ENCODE results near the gene GPC6.

The GPC6 gene

DNA sequence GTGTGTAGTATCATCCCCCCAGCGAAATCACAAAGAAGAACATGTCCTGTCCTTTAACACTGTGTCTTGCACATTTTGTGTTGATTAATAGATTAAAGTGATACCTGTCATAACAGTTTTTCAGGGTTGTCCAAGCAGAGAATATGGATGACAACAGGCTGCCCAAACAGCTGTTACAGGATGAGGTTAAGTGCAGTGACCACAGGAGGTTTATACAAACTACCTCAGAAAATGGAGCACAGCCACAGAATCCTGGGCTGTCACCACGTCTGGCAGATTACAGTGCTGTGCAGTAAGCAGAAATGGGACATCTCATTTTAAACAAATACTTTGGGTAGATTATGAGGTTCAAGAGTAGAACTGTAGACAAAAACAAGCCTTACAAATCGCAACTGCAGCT is 677.3 kb downstream of the GPC6 start:
- TF ChIP-seq, protein P1, sequence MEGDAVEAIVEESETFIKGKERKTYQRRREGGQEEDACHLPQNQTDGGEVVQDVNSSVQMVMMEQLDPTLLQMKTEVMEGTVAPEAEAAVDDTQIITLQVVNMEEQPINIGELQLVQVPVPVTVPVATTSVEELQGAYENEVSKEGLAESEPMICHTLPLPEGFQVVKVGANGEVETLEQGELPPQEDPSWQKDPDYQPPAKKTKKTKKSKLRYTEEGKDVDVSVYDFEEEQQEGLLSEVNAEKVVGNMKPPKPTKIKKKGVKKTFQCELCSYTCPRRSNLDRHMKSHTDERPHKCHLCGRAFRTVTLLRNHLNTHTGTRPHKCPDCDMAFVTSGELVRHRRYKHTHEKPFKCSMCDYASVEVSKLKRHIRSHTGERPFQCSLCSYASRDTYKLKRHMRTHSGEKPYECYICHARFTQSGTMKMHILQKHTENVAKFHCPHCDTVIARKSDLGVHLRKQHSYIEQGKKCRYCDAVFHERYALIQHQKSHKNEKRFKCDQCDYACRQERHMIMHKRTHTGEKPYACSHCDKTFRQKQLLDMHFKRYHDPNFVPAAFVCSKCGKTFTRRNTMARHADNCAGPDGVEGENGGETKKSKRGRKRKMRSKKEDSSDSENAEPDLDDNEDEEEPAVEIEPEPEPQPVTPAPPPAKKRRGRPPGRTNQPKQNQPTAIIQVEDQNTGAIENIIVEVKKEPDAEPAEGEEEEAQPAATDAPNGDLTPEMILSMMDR (conservative IDR thresholded peaks at IDR 0.05; ENCODE audit: low read length): no peak
- H3K4me3 ChIP-seq (ENCODE audit: low read length): no peak overlapping the region
- no peak for DNase-seq (ENCODE audit: low read depth)

DNA sequence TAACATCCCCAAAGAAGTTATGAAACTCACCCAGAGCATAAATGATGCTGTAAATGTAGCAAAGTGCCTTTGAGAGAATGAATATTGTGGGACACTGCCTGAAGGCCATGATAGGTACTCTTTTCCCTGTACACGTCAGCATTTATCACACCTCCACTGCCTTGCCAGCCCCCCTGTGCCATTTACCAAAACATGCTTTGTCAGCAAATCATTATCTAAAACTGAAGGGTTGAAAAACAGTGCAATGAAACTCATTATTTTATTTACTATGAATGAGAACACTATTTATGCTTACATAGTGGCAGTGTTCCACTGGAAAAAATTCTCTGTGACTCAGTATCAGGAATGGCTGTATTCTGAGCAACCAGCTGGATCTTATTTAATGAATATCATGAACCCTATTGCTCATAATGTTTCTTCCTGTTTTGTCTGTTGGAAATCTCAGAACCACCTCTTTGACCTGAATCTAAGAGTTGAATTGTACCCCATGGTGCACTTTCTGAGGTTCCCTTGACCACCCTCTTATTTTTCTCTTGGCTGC is 688.7 kb downstream of the GPC6 start:
- H3K4me3 ChIP-seq (ENCODE audit: low read length): no peak overlapping the region
- DNase-seq (ENCODE audit: low read depth): peak; percentile 74
- TF ChIP-seq, protein P1 (conservative IDR thresholded peaks at IDR 0.05; ENCODE audit: low read length): no peak

DNA sequence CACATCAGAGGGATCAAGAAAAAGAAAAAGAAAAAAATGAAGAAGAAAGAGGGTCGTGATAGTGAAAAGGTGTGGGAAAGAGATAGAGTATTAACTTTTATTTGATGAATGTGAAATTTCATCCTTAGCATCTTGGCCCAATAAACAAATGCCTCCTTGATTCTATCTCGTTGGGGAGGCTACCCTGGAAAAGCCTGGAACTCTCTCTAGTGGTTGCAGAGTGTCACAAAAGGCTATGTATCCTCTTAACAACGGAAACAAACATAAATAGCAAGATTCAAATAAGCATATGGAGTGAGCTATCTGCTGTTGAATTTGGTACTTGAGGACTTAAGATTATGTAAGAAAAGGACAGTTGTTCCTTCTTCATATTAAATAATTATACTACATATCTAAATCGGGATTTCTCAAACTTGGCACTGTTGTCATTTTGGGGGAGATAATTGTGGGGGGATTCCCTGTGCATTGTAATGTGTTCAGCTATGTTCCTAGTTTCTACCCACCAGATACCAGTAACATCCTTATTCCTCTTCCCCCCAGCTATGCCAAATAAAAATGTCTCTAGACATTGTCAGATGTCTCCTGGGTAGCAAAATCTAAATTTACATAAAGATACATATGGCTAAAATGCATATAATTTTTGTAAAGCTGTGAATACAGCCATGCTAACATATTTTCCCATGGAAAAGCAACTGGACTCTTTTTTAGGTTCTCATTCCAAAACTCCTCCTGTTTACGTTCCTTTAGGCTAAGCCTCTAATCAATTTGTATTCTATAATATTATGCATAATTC is 695.7 kb downstream of the GPC6 start:
- no peak overlapping the region for H3K4me3 ChIP-seq (ENCODE audit: low read length)
- TF ChIP-seq, protein P1 (conservative IDR thresholded peaks at IDR 0.05; ENCODE audit: low read length): no peak
- no peak for DNase-seq (ENCODE audit: low read depth)

DNA sequence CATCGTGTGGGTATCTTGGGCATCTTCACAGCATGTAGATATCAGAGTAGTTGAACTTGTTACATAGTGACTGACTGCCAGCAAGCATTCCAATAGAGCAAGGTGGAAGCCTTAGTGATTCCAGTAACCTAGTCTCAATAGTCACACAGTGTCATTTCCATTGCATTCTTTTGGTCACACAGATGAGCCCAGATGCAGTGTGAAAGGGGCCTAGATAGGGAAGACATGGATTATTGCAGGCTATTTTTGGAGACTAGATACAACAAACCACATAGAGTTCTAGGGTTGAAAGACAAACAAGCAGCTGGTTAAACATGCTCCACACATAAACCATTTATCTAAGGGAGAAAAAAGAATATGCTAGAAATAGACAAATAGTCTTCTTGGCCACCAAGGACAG is 699.4 kb downstream of the GPC6 start:
- no peak overlapping the region for H3K4me3 ChIP-seq (ENCODE audit: low read length)
- no peak for DNase-seq (ENCODE audit: low read depth)
- TF ChIP-seq, protein P1 (conservative IDR thresholded peaks at IDR 0.05; ENCODE audit: low read length): no peak

DNA sequence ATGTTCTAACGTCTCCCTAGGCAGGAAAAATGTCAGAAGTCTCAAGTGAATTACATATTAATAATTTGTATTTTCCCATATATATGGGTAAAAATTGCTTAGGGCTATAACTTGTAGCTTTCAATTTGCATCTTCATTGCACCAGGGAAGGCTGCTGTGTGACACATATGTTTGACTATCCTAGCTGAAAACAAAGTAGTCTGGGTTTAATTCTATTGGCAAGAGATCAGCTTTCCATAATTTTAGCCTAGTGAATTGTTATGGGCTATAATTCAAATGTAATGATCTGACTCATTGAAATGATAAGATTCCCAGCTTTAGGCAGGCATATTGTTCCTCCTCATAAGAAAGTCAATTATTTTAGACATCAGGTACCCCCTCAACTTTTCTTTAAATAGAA is 699.8 kb downstream of the GPC6 start:
- TF ChIP-seq, protein P1 (conservative IDR thresholded peaks at IDR 0.05; ENCODE audit: low read length): no peak
- no peak overlapping the region for H3K4me3 ChIP-seq (ENCODE audit: low read length)
- peak; percentile 17 for DNase-seq (ENCODE audit: low read depth)

DNA sequence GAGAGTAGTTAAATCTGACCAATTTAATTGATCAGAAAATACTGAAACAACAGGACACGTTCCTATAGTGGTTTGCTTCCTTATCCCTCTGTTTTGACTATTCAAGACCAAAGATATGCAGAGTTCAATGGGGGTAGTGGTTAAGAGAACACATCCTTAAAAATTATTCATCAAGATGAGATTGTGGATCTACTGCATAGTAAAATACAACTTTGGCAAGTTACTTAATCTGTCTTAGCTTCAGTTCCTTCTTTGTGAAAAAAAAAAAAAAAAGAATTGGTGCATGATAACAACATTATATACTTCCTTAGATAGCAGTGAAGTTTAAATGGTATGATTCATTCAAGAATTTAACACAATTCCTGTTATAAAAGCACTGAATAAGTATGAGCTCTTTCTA is 700.8 kb downstream of the GPC6 start:
- DNase-seq (ENCODE audit: low read depth): no peak
- TF ChIP-seq, protein P1 (conservative IDR thresholded peaks at IDR 0.05; ENCODE audit: low read length): no peak
- no peak overlapping the region for H3K4me3 ChIP-seq (ENCODE audit: low read length)

DNA sequence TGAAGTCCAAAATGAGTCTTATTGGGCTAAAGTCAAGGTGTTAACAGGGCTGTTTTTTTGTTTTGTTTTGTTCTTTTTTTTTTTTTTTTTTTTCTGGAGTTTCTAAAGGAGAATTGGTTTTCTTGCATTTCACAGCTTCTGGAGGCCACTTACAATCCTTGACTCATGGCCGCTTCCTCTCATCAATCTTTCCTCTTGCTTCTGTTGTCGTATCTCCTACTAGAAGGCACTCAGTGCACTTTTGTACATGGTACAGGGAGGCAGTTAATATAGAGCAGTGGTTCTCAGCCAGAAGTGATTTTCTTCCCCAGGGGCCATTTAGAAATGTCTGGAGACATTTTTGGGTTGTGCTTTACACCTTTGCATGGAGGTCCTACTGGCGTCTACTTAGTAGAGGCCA is 706.3 kb downstream of the GPC6 start:
- TF ChIP-seq, protein P1 (conservative IDR thresholded peaks at IDR 0.05; ENCODE audit: low read length): no peak
- no peak overlapping the region for H3K4me3 ChIP-seq (ENCODE audit: low read length)
- DNase-seq (ENCODE audit: low read depth): no peak
